PC-3 (cell line): ENCODE results near the gene MCEMP1. TPM values are rescaled to one million over a fixed set of nuclear protein-coding genes. Genes with fewer than 3 reads are reported as not detected.

Source experiments
- ATAC-seq: fragments of 200-7000 bp; cut with Tn5 transposase; 2 replicates; pipeline ENCODE4 v1.9.1; 2020; ENCODE audit warnings: mild to moderate bottlenecking, moderate library complexity
- BruUV-seq: library from RNA; stranded (reverse); fragments of 400-500 nt; replicated peaks from 2 replicates; lab custom pipeline; 2021; lab: Mats Ljungman, UMichigan
- CTCF ChIA-PET: fragments of 300-600 bp; sonication (Branson Sonifier 250); formaldehyde crosslinking; loops from one replicate; lab custom pipeline; 2022; ENCODE audit warnings: antibody characterized with exemption; lab: Charles Lee
- POLR2A ChIA-PET: fragments of 300-600 bp; sonication (Branson Sonifier 250); formaldehyde crosslinking; loops from one replicate; lab custom pipeline; 2022; ENCODE audit warnings: antibody characterized with exemption; ENCODE audit not compliant: unreplicated experiment; lab: Charles Lee
- DNase-seq: peaks from one replicate; pipeline ENCODE4 v3.0.0-alpha.2; 2015
- H2AFZ ChIP-seq: fragments of 300-600 bp; sonication (generic); 2 replicates; pipeline ENCODE4 v1.6.0; 2016; ENCODE audit warnings: antibody characterized with exemption, low read length
- H3F3A ChIP-seq: fragments of 300-600 bp; sonication (generic); one replicate; pipeline ENCODE4 v1.6.0; 2017; ENCODE audit warnings: antibody characterized with exemption, low read length, control low read depth, mild to moderate bottlenecking; ENCODE audit not compliant: unreplicated experiment
- H3K27ac ChIP-seq: fragments of 300-600 bp; sonication (generic); 2 replicates; pipeline ENCODE4 v1.5.1; 2016; ENCODE audit warnings: mild to moderate bottlenecking, low read length
- H3K27me3 ChIP-seq: fragments of 300-600 bp; sonication (generic); 2 replicates; pipeline ENCODE4 v1.6.1; 2016; ENCODE audit warnings: low read length, mixed read lengths
- H3K36me3 ChIP-seq: fragments of 300-600 bp; sonication (generic); 2 replicates; pipeline ENCODE4 v1.6.1; 2016; ENCODE audit warnings: low read depth, mixed run types, low read length, mixed read lengths
- H3K4me1 ChIP-seq: fragments of 300-600 bp; sonication (generic); 2 replicates; pipeline ENCODE4 v1.5.1; 2016; ENCODE audit warnings: low read length; ENCODE audit not compliant: insufficient read depth
- H3K4me2 ChIP-seq: fragments of 300-600 bp; sonication (generic); 2 replicates; pipeline ENCODE4 v1.6.0; 2016; ENCODE audit warnings: low read length
- H3K4me3 ChIP-seq: fragments of 300-600 bp; sonication (generic); 2 replicates; pipeline ENCODE4 v1.5.1; 2016; ENCODE audit warnings: mild to moderate bottlenecking, low read length, mixed read lengths
- H3K79me2 ChIP-seq: fragments of 300-600 bp; sonication (generic); 2 replicates; pipeline ENCODE4 v1.6.1; 2017; ENCODE audit warnings: low read length, mixed read lengths
- H3K9ac ChIP-seq: fragments of 300-600 bp; sonication (generic); 2 replicates; pipeline ENCODE4 v1.6.0; 2016; ENCODE audit warnings: mild to moderate bottlenecking, low read length
- H3K9me2 ChIP-seq: fragments of 300-600 bp; sonication (generic); replicated peaks from 2 replicates; pipeline ENCODE4 v1.6.1; 2016; ENCODE audit warnings: mixed run types, low read length, mixed read lengths
- H3K9me3 ChIP-seq: fragments of 300-600 bp; sonication (generic); 2 replicates; pipeline ENCODE4 v1.6.1; 2016; ENCODE audit warnings: low read length, mixed read lengths
- H4K20me1 ChIP-seq: fragments of 300-600 bp; sonication (generic); 2 replicates; pipeline ENCODE4 v1.6.1; 2016; ENCODE audit warnings: low read length, mixed read lengths
- EZH2 ChIP-seq: fragments of 300-600 bp; sonication (generic); IDR thresholded peaks from one replicate; pipeline ENCODE4 v1.6.1; 2017; ENCODE audit warnings: antibody characterized with exemption, mild to moderate bottlenecking, low read length; ENCODE audit not compliant: unreplicated experiment
- EZH2phosphoT487 ChIP-seq: fragments of 300-600 bp; sonication (generic); IDR thresholded peaks from 2 replicates; pipeline ENCODE4 v1.6.1; 2018; ENCODE audit warnings: mild to moderate bottlenecking, antibody characterized with exemption, low read length, borderline replicate concordance
- intact Hi-C: fragments of 100-400 bp; cut with micrococcal nuclease; formaldehyde crosslinking; loops from 2 replicates; pipeline ENCODE4 v1.9.0; 2023
- total RNA-seq: library from RNA; depleted of rRNA; stranded (reverse); fragments of >200 nt; gene quantifications from 2 replicates; pipeline ENCODE4 v1.2.3, GENCODE V29; 2014
- TF ChIP-seq, protein P1 (sequence below): fragments of 300-600 bp; sonication (generic); conservative IDR thresholded peaks from 2 replicates; pipeline ENCODE4 v1.5.1; 2017; ENCODE audit warnings: antibody characterized with exemption, low read depth, mild to moderate bottlenecking, low read length

The MCEMP1 gene
- total RNA-seq, 1 experiment from 2014 or later, result not detected

DNA sequence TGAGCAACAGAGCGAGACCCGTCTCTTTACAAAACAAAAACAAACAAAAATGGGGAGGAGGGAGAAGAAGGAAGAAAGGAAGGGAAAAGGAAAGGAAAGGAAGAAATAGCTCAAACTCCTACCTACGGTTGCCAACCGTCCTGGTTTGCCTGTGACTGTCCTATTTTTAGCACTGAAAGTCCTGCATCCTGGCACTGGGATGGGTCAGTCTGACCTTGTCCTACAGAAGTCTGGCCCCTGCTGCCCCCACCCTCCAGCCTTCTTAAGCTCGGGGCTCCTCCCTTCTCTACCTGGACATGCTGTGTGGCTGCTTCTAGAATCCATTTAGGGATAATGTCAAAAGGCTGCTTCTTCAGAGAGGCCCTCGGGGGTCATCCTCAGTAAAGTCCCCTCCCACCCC is 41.2 kb upstream of the MCEMP1 start:
- ATAC-seq (no peak), DNase-seq (no peak)
- H3K79me2 ChIP-seq, result peaks cover 36% of the 10 kb centered on the region
- no TSS peak for BruUV-seq
- ChIA-PET POLR2A (no interaction called here), CTCF (no interaction called here)
- H3K9ac ChIP-seq, result no peak overlapping the region
- no peaks in the 10 kb centered on the region for H3F3A ChIP-seq
- H3K9me3 ChIP-seq, result no peaks in the 10 kb centered on the region
- H3K4me2 ChIP-seq, result no peak overlapping the region
- H3K9me2 ChIP-seq, result no peaks in the 10 kb centered on the region
- no peaks in the 10 kb centered on the region for H3K27me3 ChIP-seq
- H3K27ac ChIP-seq, result no peak overlapping the region
- no peaks in the 10 kb centered on the region; the same call in 1 of the 2 replicates for H3K36me3 ChIP-seq
- intact Hi-C loops, result no loop called here
- H4K20me1 ChIP-seq, result no peaks in the 10 kb centered on the region
- H3K4me1 ChIP-seq, result peaks cover 6% of the 10 kb centered on the region
- H3K4me3 ChIP-seq, result no peak overlapping the region
- TF ChIP-seq EZH2 (no peak), EZH2phosphoT487 (no peak)
- TF ChIP-seq, protein P1, sequence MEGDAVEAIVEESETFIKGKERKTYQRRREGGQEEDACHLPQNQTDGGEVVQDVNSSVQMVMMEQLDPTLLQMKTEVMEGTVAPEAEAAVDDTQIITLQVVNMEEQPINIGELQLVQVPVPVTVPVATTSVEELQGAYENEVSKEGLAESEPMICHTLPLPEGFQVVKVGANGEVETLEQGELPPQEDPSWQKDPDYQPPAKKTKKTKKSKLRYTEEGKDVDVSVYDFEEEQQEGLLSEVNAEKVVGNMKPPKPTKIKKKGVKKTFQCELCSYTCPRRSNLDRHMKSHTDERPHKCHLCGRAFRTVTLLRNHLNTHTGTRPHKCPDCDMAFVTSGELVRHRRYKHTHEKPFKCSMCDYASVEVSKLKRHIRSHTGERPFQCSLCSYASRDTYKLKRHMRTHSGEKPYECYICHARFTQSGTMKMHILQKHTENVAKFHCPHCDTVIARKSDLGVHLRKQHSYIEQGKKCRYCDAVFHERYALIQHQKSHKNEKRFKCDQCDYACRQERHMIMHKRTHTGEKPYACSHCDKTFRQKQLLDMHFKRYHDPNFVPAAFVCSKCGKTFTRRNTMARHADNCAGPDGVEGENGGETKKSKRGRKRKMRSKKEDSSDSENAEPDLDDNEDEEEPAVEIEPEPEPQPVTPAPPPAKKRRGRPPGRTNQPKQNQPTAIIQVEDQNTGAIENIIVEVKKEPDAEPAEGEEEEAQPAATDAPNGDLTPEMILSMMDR, result no peak
- no peak overlapping the region for H2AFZ ChIP-seq

DNA sequence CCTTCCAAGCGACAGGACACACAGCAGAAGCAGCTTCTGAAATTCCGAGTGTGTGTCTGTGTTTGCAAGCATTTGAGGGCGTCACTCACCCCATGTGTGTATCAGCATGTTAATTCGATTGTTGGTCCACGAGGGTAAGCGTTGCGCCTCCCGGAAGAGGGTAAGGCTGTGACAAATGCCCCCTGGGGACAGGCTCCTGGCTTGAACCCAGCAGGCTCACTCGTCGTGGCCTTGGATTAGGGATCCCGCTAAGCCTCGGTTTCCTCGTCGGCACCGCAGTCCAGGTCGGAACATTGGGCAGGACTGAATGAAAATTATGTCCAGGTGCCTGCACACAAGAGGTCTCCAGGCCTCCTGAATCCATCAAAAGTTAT is 40.6 kb upstream of the MCEMP1 start:
- no TSS peak for BruUV-seq
- H2AFZ ChIP-seq, result peak overlapping the region; percentile 58
- no peaks in the 10 kb centered on the region for H3F3A ChIP-seq
- intact Hi-C loops, result no loop called here
- no peak for TF ChIP-seq EZH2
- TF ChIP-seq, protein P1, result no peak
- no peak for TF ChIP-seq EZH2phosphoT487
- H3K9me3 ChIP-seq, result no peaks in the 10 kb centered on the region
- peaks cover 30% of the 10 kb centered on the region for H3K79me2 ChIP-seq
- no peaks in the 10 kb centered on the region; the same call in 1 of the 2 replicates for H3K36me3 ChIP-seq
- H3K27ac ChIP-seq, result no peak overlapping the region
- H3K4me3 ChIP-seq, result peak overlapping the region; percentile 88; the same call in 1 of the 2 replicates
- H3K9me2 ChIP-seq, result no peaks in the 10 kb centered on the region
- no peak for DNase-seq
- peaks cover 3% of the 10 kb centered on the region; the same call in 1 of the 2 replicates for H3K4me1 ChIP-seq
- ATAC-seq, result no peak
- H3K4me2 ChIP-seq, result peak overlapping the region; percentile 91
- no peak overlapping the region for H3K9ac ChIP-seq
- H4K20me1 ChIP-seq, result no peaks in the 10 kb centered on the region
- H3K27me3 ChIP-seq, result no peaks in the 10 kb centered on the region
- POLR2A ChIA-PET, result no interaction called here
- CTCF ChIA-PET, result no interaction called here

DNA sequence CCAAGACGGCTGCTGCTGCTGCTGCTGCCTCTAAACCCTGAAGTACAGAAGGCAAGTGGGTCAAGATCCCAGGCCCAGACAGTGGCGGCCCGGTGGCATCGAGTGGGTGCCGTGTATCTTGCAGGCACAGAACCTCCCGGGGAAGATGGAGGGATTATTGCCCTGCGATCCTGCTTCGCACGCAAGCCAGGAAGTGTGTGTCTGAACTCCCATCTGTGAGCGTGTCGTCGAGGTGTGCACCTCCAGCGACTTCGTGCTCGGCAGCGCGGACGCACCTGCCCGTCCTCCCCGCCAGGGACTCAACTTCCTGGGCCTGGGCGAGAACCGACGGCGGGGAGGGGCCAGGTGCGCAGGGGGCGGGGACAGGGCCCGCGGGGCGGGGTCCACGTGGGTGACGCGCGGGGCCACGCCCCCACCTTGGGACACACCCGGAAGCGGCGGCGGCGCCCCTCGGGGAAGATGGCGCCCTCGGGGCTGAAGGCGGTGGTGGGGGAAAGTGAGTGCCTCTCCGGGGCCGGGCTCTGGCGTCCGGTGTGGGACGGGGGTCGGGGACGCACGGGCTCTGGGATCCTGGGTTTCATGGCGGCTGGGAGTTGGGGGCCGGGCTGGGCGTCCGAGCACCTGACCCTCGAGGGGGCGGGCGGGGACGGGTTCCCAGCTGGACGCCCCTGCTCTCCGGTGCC is 40.1 kb upstream of the MCEMP1 start, which contains the start of gene STXBP2:
Gene STXBP2, plus strand, starts transcription at position 420 of the 683 bp plus-strand sequence. Its CDS starts 40 bp downstream, at position 460.
- Histone ChIP-seq H3K27ac (peak within 1 kb of the TSS; percentile 28), H2AFZ (peak within 1 kb of the TSS; percentile 58), H3K36me3 (no peaks in the 10 kb centered on the region; the same call in 1 of the 2 replicates), H3K4me3 (peak within 1 kb of the TSS; percentile 88), H3F3A (no peaks in the 10 kb centered on the region), H3K9ac (peak within 1 kb of the TSS; percentile 90), H3K9me2 (no peaks in the 10 kb centered on the region), H3K4me1 (peaks cover 3% of the 10 kb centered on the region; the same call in 1 of the 2 replicates), H3K27me3 (no peaks in the 10 kb centered on the region), H3K9me3 (no peaks in the 10 kb centered on the region), H3K79me2 (peaks cover 25% of the 10 kb centered on the region), H3K4me2 (peak within 1 kb of the TSS; percentile 91), H4K20me1 (no peaks in the 10 kb centered on the region)
- peak; percentile 89 for ATAC-seq
- intact Hi-C loops, result no loop called here
- CTCF ChIA-PET, result interaction anchor here (1.0 to 1.4 kb wide), 2 partner anchors 44 to 69 kb away, joined by 5 to 6 read pairs; partner anchors contain the start of gene TRAPPC5
- TF ChIP-seq EZH2 (no peak), EZH2phosphoT487 (no peak)
- TF ChIP-seq, protein P1, result no peak
- peak; percentile 89 for DNase-seq
- POLR2A ChIA-PET, result no interaction called here
- no TSS peak for BruUV-seq
